Measurements from ENCODE around the gene IGSF8. TPM values are rescaled to one million over a fixed set of nuclear protein-coding genes. Genes with fewer than 3 reads are reported as not detected.

The IGSF8 gene
- total RNA-seq, 6 experiments from 2014 or later: 9.6 to 12.9 (median 11.2) TPM

DNA sequence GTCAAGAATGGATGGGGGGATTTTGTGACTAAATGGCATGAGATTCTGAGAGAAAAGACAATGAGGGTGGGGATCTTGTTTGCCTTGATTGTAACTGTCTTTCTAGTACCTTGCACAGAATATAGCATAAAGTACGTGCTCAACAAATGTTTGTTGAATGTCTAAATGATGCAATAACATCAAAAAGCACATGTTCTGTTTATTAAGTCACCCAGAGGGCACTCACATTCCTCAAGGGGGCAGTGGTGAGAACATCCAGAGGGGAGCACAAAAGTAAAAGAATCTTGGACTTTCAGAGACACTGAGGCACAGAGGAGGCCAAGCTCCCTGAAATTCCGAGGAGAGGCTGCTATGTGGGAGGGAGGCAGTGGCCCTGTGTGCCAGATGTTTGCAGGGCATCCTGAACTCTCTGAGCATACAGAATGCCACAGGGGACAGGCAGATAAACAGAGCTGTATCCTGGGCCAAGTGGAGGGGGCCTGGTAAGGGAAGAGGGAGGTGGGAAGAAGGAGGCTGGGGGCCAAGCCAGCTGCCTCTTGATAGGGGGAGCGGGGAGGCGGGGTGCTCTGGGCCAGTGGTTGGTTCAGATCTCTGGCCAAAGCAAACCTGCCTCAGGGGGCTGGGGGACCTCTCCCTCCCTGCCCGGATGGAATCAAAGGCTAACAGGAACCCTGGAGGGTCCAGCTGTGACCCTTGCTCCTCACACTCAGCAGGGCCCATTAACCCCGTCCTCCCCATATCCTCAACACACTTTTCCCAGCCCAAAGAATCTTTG, 10.7 kb upstream of the IGSF8 start:
- TF ChIP-seq CTCF (IDR thresholded peaks at IDR 0.05): peak; percentile 78
- Mint-ChIP-seq H3K27me3 (ENCODE audit: insufficient read depth) (peaks cover 31% of the 10 kb centered on the region), H3K4me1 (ENCODE audit: low read depth) (0 out of 2 replicates have a peak, but pooled peaks cover 5% of the 10 kb centered on the region), H3K36me3 (ENCODE audit: low read depth) (no peaks in the 10 kb centered on the region), H3K9me3 (no peaks in the 10 kb centered on the region), H3K27ac (no peak overlapping the region), H3K4me3 (no peak overlapping the region)
- DNase-seq: peak; percentile 39

DNA sequence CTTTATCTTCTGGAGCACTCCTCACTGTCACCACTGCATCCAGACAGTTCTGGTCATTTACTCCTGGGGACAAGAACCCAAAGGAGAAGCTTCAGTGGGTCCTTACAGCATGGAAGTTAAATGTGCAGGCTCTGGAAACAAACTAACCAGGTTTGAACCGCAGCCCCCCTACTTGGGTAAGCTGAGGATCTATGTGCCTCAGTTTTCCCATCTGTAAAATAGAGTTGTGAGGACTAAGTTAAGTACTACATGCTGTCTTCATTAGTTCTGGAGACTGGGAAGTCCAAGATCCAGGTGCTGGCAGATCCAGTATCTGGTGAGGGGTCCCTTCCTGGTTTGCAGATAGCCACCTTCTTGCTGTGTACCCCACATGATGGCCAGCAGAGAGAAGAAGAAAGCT, 9.1 kb upstream of the IGSF8 start:
- H3K27ac Mint-ChIP-seq: no peak overlapping the region
- H3K4me1 Mint-ChIP-seq (ENCODE audit: low read depth): peaks cover 11% of the 10 kb centered on the region; the same call in 1 of the 2 replicates
- TF ChIP-seq CTCF (IDR thresholded peaks at IDR 0.05): no peak
- H3K4me3 Mint-ChIP-seq: no peak overlapping the region
- no peaks in the 10 kb centered on the region for H3K9me3 Mint-ChIP-seq
- no peaks in the 10 kb centered on the region for H3K36me3 Mint-ChIP-seq (ENCODE audit: low read depth)
- no peak for DNase-seq
- peaks cover 28% of the 10 kb centered on the region for H3K27me3 Mint-ChIP-seq (ENCODE audit: insufficient read depth)

DNA sequence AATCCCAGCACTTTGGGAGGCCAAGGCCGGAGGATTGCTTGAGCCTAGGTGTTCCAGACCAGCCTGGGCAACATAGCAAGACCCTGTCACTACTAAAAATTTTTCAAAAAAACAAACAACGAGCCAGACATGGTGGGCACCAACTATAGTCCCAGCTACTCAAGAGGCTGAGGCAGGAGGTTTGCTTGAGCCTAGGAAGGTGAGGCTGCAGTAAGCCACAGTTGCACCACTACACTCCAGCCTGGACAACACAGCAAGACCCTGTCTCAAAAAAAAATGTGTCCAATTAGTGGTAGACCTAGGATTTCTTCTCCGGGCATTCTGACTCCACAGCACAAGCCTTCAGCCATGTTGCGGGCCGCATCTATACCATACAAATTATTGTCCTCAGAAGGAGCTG, 6.7 kb upstream of the IGSF8 start:
- DNase-seq: no peak
- no peak for TF ChIP-seq CTCF (IDR thresholded peaks at IDR 0.05)
- Mint-ChIP-seq H3K4me1 (ENCODE audit: low read depth) (peaks cover 25% of the 10 kb centered on the region), H3K36me3 (ENCODE audit: low read depth) (no peaks in the 10 kb centered on the region), H3K27me3 (ENCODE audit: insufficient read depth) (peaks cover 18% of the 10 kb centered on the region), H3K4me3 (no peak overlapping the region), H3K27ac (no peak overlapping the region), H3K9me3 (no peaks in the 10 kb centered on the region)

DNA sequence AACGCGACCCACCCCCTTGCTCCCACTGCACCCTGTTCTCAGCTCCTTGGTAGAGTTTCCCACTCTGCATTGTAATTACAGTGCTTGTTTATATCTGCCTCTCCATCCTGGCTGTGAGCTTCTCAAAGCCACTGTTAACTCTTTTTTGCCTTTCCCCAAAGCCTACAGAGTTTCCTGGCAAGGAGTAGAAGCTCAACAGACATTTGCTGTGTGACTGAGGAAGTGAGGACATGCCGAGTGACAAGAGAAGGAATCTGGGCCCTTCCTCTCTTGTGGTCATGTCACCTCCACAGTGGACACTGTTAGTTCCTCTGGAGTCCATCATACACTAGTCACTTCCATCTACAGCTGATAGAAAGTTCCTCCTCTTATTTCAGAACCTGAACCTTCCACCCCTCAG, 6.1 kb upstream of the IGSF8 start:
- H3K27ac Mint-ChIP-seq: no peak overlapping the region
- TF ChIP-seq CTCF (IDR thresholded peaks at IDR 0.05): no peak
- DNase-seq: no peak
- H3K27me3 Mint-ChIP-seq (ENCODE audit: insufficient read depth): peaks cover 14% of the 10 kb centered on the region
- no peak overlapping the region for H3K4me3 Mint-ChIP-seq
- H3K4me1 Mint-ChIP-seq (ENCODE audit: low read depth): peaks cover 27% of the 10 kb centered on the region
- no peaks in the 10 kb centered on the region for H3K9me3 Mint-ChIP-seq
- H3K36me3 Mint-ChIP-seq (ENCODE audit: low read depth): no peaks in the 10 kb centered on the region

GRCh38 chr1:160103658-160104408, 5.4 kb upstream of the IGSF8 start:
- DNase-seq: no peak
- H3K36me3 Mint-ChIP-seq (ENCODE audit: low read depth): no peaks in the 10 kb centered on the region
- peaks cover 10% of the 10 kb centered on the region for H3K27me3 Mint-ChIP-seq (ENCODE audit: insufficient read depth)
- H3K27ac Mint-ChIP-seq: no peak overlapping the region
- peaks cover 32% of the 10 kb centered on the region for H3K4me1 Mint-ChIP-seq (ENCODE audit: low read depth)
- no peaks in the 10 kb centered on the region for H3K9me3 Mint-ChIP-seq
- TF ChIP-seq CTCF (IDR thresholded peaks at IDR 0.05): no peak
- H3K4me3 Mint-ChIP-seq: no peak overlapping the region
